Endothelial cell of umbilical vein (primary cell): ENCODE data around the gene COL18A1. TPM values are rescaled to one million over a fixed set of nuclear protein-coding genes. Genes with fewer than 3 reads are reported as not detected.

ENCODE experiments used
- BruUV-seq: library from RNA; stranded (reverse); fragments of 400-500 nt; replicated peaks from 2 replicates; lab custom pipeline; 2021; lab: Mats Ljungman, UMichigan
- CTCF ChIA-PET: fragments of 300-600, 350-600 bp; sonication (Branson Sonifier 250); formaldehyde crosslinking; loops from one replicate; lab custom pipeline; 2021; ENCODE audit warnings: antibody characterized with exemption, inconsistent platforms; lab: Charles Lee
- POLR2A ChIA-PET: fragments of 300-600, 350-600 bp; sonication (Branson Sonifier 250); formaldehyde crosslinking; loops from one replicate; lab custom pipeline; 2021; ENCODE audit warnings: antibody characterized with exemption, inconsistent platforms; lab: Charles Lee
- DNase-seq: peaks from one replicate; pipeline ENCODE4 v3.0.0-alpha.2; 2011; ENCODE audit warnings: low read depth, low spot score
- FAIRE-seq: peaks from 2 replicates; lab custom pipeline; 2011; peaks lifted over from hg19 to GRCh38; lab: Jason Lieb, UNC
- H2AFZ ChIP-seq: 2 replicates; pipeline ENCODE4 v1.6.0; 2012; ENCODE audit warnings: low read depth, low read length, control low read depth, inconsistent platforms
- H3K27ac ChIP-seq: 2 replicates; pipeline ENCODE4 v1.5.1; 2011; ENCODE audit warnings: low read depth, mild to moderate bottlenecking, control low read depth, low read length, moderate library complexity; ENCODE audit not compliant: insufficient read depth
- H3K27me3 ChIP-seq, 2 experiments: 2 replicates each; pipeline versions ENCODE4 v1.6.0 to v1.6.1; 2011; ENCODE audit warnings: low read length in 2 of 2, mixed read lengths in 1 of 2; ENCODE audit not compliant: control insufficient read depth in 2 of 2, insufficient read depth in 2 of 2
- H3K36me3 ChIP-seq, 2 experiments: 2 replicates in 1 of 2; 3 replicates in 1 of 2; pipeline ENCODE4 v1.5.1; 2011; ENCODE audit warnings: low read length in 2 of 2, mild to moderate bottlenecking in 1 of 2, moderate library complexity in 1 of 2; ENCODE audit not compliant: control insufficient read depth in 2 of 2, insufficient read depth in 2 of 2; ENCODE audit errors: extremely low read depth in 1 of 2
- H3K4me1 ChIP-seq: 3 replicates; pipeline ENCODE4 v1.5.1; 2011; ENCODE audit warnings: mild to moderate bottlenecking, low read length; ENCODE audit not compliant: control insufficient read depth, insufficient read depth; ENCODE audit errors: extremely low read depth
- H3K4me2 ChIP-seq: 2 replicates; pipeline ENCODE4 v1.6.1; 2011; ENCODE audit warnings: low read length, control low read depth, mixed read lengths; ENCODE audit not compliant: insufficient read depth
- H3K4me3 ChIP-seq, 3 experiments: fragments of 200-600 bp in 1 of 3; sonication (generic), shearing (Covaris generic) in 1 of 3; replicated peaks in 1 of 3; 2 replicates each; pipeline ENCODE4 v1.5.1; 2011 to 2016; ENCODE audit warnings: control low read depth in 3 of 3, low read length in 3 of 3, mild to moderate bottlenecking in 2 of 3, inconsistent platforms in 1 of 3, low read depth in 1 of 3, moderate library complexity in 1 of 3; ENCODE audit not compliant: insufficient read depth in 1 of 3
- H3K79me2 ChIP-seq: 2 replicates; pipeline ENCODE4 v1.6.0; 2012; ENCODE audit warnings: low read length, inconsistent platforms; ENCODE audit not compliant: control insufficient read depth, insufficient read depth
- H3K9ac ChIP-seq: replicated peaks from 2 replicates; pipeline ENCODE3; 2011; ENCODE audit warnings: low read length, control low read depth; ENCODE audit not compliant: insufficient read depth; ENCODE audit errors: extremely low read depth
- H3K9me1 ChIP-seq: replicated peaks from 3 replicates; pipeline ENCODE4 v1.6.0; 2011; ENCODE audit warnings: mild to moderate bottlenecking, low read length; ENCODE audit not compliant: control insufficient read depth, insufficient read depth; ENCODE audit errors: extremely low read depth
- H3K9me3 ChIP-seq: replicated peaks from 2 replicates; pipeline ENCODE4 v1.5.1; 2012; ENCODE audit warnings: low read length, inconsistent platforms; ENCODE audit not compliant: control insufficient read depth, insufficient read depth
- H4K20me1 ChIP-seq: replicated peaks from 2 replicates; pipeline ENCODE3; 2011; ENCODE audit warnings: mild to moderate bottlenecking, low read length; ENCODE audit not compliant: control insufficient read depth, insufficient read depth; ENCODE audit errors: extremely low read depth
- CTCF ChIP-seq, 2 donors: IDR thresholded peaks; 1 replicate in 1 of 2; 2 replicates in 1 of 2; pipeline ENCODE4 v1.5.1; 2011; ENCODE audit warnings: low read length in 2 of 2, mild to moderate bottlenecking in 2 of 2, moderate library complexity in 2 of 2, control low read depth in 1 of 2, inconsistent platforms in 1 of 2, low read depth in 1 of 2; ENCODE audit not compliant: insufficient read depth in 1 of 2; ENCODE audit errors: extremely low read depth in 1 of 2
- EZH2 ChIP-seq: IDR thresholded peaks from 2 replicates; pipeline ENCODE4 v1.6.1; 2012; ENCODE audit warnings: borderline replicate concordance, low read depth, mild to moderate bottlenecking, moderate library complexity, low read length, inconsistent platforms; ENCODE audit not compliant: severe bottlenecking
- FOS ChIP-seq: IDR thresholded peaks from 2 replicates; pipeline ENCODE4 v1.6.1; 2011; ENCODE audit warnings: mild to moderate bottlenecking, low read length, moderate library complexity, borderline replicate concordance; ENCODE audit not compliant: insufficient read depth
- GATA2 ChIP-seq: IDR thresholded peaks from 2 replicates; pipeline ENCODE4 v1.7.0; 2011; ENCODE audit warnings: low read depth, mild to moderate bottlenecking, moderate library complexity, mixed read lengths, low read length; ENCODE audit not compliant: insufficient read length, insufficient read depth
- JUN ChIP-seq: IDR thresholded peaks from 2 replicates; pipeline ENCODE4 v1.6.1; 2011; ENCODE audit warnings: borderline replicate concordance, low read depth; ENCODE audit not compliant: insufficient read length, insufficient read depth
- MAX ChIP-seq: IDR thresholded peaks from 2 replicates; pipeline ENCODE4 v1.6.1; 2011; ENCODE audit not compliant: insufficient read depth, insufficient read length
- MYC ChIP-seq: IDR thresholded peaks from one replicate; pipeline ENCODE4 v1.6.1; 2011; ENCODE audit warnings: mild to moderate bottlenecking, low read depth, low read length
- POLR2A ChIP-seq: IDR thresholded peaks from 2 replicates; pipeline ENCODE4 v1.6.1; 2012; ENCODE audit warnings: low read depth, mild to moderate bottlenecking, control low read depth, low read length
- POLR2AphosphoS5 ChIP-seq: IDR thresholded peaks from 2 replicates; pipeline ENCODE4 v1.6.1; 2012; ENCODE audit warnings: low read depth, mild to moderate bottlenecking, control low read depth, low read length, moderate library complexity; ENCODE audit not compliant: insufficient read depth
- dilution Hi-C: fragments of 300-500 bp; cut with MboI; formaldehyde crosslinking; loops from one replicate; pipeline ENCODE4 v1.15.0; 2019; ENCODE audit warnings: low sequenced_read_pairs; ENCODE audit not compliant: extremely low pct_ligation_motif_present
- intact Hi-C: fragments of 100-400 bp; cut with micrococcal nuclease; formaldehyde crosslinking; loops from one replicate; pipeline ENCODE4 v1.10.0; 2022
- polyA plus RNA-seq, 4 experiments: library from polyadenylated mRNA; depleted of rRNA in 3 of 4; stranded (reverse) in 3 of 4; unstranded in 1 of 4; fragments of >200 nt; gene quantifications; 2 replicates each; pipeline versions ENCODE4 v1.2.1 to v1.2.3, GENCODE V29; 2011 to 2012; ENCODE audit warnings: missing spikeins in 1 of 4
- total RNA-seq: library from RNA; stranded (reverse); gene quantifications from 2 replicates; pipeline ENCODE4 v1.2.3, GENCODE V29; 2021

Gene COL18A1
- total and polyA plus RNA-seq, 2 donors (not counting 3 experiments of a cell fraction or from before 2014, with no cell fraction given): 198 to 252 TPM

- Histone ChIP-seq H3K27ac (peak overlapping the region; percentile 96), H3K36me3 (no peaks in the 10 kb centered on the region), H3K9me3 (no peaks in the 10 kb centered on the region), H3K4me1 (peaks cover 42% of the 10 kb centered on the region), H3K9ac (peak overlapping the region; percentile 81), H3K79me2 (no peaks in the 10 kb centered on the region), H3K9me1 (no peaks in the 10 kb centered on the region), H3K4me2 (no peak overlapping the region), H2AFZ (no peak overlapping the region), H4K20me1 (no peaks in the 10 kb centered on the region), H3K4me3 (no peak overlapping the region), H3K27me3 (no peaks in the 10 kb centered on the region)
- TF ChIP-seq JUN (no peak), POLR2AphosphoS5 (no peak), MYC (no peak), GATA2 (no peak), EZH2 (no peak), FOS (no peak), CTCF (IDR thresholded peaks at IDR 0.05; ENCODE audit: extremely low read depth in 1 of 2, insufficient read depth in 1 of 2, low read depth in 1 of 2, low read length in 2 of 2) (no peak), MAX (no peak), POLR2A (no peak)
- dilution Hi-C loops (no loop called here), intact Hi-C loops (loop anchor here (2.0 kb wide), 1 partner anchor 21 kb away; no protein-coding TSS in a partner anchor)
- BruUV-seq: no TSS peak
- DNase-seq: peak; percentile 42
- CTCF ChIA-PET: interaction anchor here (0.6 to 2.6 kb wide), 6 partner anchors 41 to 71 kb away, joined by 3 to 13 read pairs (median 9); no protein-coding TSS in a partner anchor
- POLR2A ChIA-PET: interaction anchor here (1.0 kb wide), 1 partner anchor 48 kb away, joined by 3 read pairs; no protein-coding TSS in a partner anchor
- FAIRE-seq: no peak
These were observed 39.2 kb upstream of the COL18A1 start for GRCh38 chr21:45365608-45366241.
